ENCODE data around the gene AOPEP.
A peak's percentile ranks its signal among the peaks of the same experiment; 100 is the strongest.

AOPEP gene

DNA sequence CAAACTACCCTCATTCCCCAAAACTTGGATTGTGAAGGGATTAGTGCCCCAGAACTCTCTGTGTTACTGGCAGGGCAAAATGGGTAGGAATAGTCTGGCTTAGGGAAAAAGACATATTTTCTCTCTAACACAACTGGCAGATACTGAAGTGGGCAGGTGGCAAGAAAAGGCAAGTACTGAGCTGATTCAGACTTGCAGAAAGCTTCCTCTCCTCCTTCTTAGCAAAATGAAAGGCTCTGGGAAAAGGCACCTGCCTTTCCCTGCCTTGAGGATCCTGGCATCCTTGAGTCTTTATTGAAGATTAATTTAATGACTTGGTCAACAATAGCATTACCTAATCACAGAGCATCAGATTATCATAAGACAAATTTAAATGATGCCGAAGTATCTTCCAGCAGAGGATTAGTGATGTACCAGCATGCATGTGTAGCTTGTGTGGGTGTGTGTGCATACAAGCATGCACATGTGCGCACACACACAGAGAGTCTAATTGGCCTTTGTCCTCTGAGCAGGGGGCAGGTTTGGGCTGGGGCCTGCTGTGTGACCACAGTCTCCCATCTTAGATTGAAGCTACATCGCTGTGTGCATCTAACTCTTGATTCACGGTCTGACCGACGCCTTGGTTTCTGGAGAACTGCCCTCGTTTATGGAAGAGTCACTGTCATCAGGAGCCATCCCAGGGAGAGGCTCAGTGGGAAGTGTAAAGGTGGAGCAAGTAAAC is 294.8 kb downstream of the AOPEP start:
- FAIRE-seq, result no peak
- peak; percentile 45 for DNase-seq (ENCODE audit: insufficient read length, low spot score)
- TF ChIP-seq, protein P1, sequence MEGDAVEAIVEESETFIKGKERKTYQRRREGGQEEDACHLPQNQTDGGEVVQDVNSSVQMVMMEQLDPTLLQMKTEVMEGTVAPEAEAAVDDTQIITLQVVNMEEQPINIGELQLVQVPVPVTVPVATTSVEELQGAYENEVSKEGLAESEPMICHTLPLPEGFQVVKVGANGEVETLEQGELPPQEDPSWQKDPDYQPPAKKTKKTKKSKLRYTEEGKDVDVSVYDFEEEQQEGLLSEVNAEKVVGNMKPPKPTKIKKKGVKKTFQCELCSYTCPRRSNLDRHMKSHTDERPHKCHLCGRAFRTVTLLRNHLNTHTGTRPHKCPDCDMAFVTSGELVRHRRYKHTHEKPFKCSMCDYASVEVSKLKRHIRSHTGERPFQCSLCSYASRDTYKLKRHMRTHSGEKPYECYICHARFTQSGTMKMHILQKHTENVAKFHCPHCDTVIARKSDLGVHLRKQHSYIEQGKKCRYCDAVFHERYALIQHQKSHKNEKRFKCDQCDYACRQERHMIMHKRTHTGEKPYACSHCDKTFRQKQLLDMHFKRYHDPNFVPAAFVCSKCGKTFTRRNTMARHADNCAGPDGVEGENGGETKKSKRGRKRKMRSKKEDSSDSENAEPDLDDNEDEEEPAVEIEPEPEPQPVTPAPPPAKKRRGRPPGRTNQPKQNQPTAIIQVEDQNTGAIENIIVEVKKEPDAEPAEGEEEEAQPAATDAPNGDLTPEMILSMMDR (IDR thresholded peaks at IDR 0.05; ENCODE audit: insufficient read depth, missing control alignments), result no peak

- no peak for DNase-seq (ENCODE audit: insufficient read length, low spot score)
- TF ChIP-seq, protein P1 (IDR thresholded peaks at IDR 0.05; ENCODE audit: insufficient read depth, missing control alignments), result no peak
- no peak for FAIRE-seq
These were observed 296.2 kb downstream of the AOPEP start for GRCh38 chr9:95022657-95023056.

DNA sequence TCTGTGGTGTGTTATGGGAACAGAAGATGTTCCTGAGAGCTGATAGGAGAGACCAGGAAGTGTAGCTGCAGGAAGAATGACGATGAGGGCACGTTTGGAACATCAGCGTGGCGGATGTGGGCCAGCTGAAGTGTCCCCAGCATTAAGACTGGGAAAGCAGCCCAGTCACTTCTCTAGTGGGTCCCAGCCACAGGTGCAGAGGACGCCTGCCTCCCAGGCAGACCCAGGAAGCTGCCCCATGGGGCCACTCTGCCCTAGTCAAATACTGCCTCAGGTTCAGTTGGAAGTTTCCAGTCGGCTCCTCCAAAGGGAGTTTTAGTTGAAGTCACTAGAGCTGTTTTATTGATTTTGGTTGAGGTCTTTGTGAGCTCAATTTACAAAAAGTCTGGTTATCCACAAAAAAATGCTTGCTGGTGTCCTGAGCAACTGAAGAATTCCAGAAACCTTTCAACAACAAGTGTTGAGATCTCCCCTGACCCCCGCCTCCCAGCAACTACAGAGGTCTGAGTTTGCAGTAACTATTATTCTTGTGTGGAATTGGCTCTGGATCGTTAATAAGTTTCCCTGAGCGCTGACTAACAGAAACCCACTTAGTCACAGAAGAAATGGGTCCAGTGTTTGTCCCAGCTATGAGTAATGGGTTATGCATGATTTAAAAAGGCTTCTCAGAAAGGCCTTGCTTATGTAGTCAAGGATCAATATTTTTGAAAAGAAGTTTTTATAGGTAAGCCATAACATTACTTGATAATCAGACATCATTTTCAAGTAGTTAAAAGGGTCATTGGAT is 296.9 kb downstream of the AOPEP start:
- DNase-seq (ENCODE audit: insufficient read length, low spot score) (no peak), FAIRE-seq (no peak)
- TF ChIP-seq, protein P1 (IDR thresholded peaks at IDR 0.05; ENCODE audit: insufficient read depth, missing control alignments), result no peak

DNA sequence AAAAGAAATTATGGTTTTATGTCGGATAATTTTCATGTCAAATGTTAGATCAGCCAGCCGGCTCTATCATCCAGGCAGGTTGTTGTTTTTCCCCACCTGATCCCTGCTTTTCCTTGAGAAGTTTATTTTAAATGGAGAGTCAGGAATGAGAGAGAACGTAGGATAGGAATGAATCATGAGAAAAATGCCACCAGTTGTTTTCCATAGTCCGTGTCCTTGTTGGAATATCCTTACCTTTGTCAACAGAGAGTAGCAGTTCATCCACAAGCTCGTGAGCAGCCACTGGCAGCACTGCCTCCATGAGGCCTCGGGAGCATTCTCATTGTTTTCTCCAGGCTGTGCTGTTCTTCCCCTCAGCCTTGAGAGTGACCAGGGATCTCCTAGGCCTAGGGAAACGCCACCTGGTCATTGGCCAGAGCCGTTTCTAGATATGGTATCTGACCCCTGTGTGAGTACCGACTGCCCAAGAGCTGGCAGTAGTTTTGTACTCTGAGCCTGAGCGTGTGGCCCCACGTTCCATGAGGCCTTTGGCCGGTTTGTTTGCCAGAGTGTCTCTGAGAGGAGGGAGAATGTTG is 297.7 kb downstream of the AOPEP start:
- DNase-seq (ENCODE audit: insufficient read length, low spot score) (no peak), FAIRE-seq (no peak)
- TF ChIP-seq, protein P1 (IDR thresholded peaks at IDR 0.05; ENCODE audit: insufficient read depth, missing control alignments), result no peak

DNA sequence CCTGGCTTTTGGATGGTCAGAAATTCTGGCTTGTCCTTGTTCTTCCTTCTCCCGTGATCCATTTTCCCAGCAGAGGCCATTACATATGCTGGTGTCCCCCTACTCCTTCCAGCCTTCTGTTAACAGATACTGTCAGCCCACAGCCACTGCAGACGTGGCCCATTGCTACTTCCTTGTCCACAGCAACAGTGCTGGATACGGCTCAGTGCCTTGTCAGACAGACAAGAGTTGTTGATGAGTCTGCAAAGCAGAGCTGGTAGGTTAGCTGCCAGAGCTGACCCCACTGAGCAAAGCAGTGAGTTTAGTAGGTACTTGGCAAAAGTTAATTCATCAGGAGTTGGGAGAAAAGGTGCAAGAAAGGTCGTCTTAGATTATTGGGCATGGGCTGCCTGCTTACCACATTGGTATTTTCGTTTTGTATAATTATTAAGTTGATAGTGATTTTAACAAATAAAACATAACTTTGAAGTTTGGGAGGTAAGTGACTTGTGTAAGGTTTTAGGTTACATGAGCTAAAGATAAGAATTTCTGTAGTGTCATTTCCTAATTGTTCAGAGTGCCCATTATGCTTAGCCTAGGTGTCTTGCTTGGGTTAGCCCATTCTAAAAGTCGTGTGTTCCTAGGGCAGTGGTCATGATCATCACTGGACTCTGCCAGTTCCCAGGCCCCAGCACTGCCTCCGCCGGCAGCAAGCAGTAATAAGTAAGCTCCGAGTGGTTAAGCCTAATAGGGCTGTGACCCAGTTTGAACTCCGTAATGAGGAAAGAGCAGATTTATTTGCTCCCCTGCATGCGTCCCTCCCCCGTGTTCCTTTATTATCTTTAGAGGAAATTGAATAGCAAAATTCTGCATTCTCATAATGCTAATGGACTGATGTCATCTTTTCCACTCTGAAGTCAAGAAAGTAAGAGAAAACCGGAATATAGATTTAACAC is 299.0 kb downstream of the AOPEP start:
- TF ChIP-seq, protein P1 (IDR thresholded peaks at IDR 0.05; ENCODE audit: insufficient read depth, missing control alignments), result peak; percentile 14
- peak; percentile 32 for DNase-seq (ENCODE audit: insufficient read length, low spot score)
- FAIRE-seq, result no peak

DNA sequence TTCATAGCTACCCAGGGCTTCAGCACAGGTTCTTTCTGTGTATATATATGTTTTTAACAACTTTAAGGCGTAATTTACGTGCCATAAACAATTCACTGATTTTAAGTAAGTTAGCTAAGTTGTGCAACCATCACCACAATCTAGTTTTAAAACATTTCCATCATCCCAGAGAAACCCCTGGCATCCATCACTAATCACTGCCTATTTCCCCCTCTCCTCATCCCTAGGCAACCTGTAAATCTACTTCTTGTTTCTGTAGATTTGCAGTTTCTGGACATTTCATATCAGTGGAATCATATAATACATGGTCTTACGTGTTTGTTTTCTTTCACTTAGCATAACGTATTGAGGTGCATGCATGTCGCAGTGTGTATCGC is 299.6 kb downstream of the AOPEP start:
- no peak for FAIRE-seq
- TF ChIP-seq, protein P1 (IDR thresholded peaks at IDR 0.05; ENCODE audit: insufficient read depth, missing control alignments), result no peak

More for the DNA sequence above, 299.6 kb downstream of the AOPEP start:
- no peak for DNase-seq (ENCODE audit: insufficient read length, low spot score)

Data from D721Med (cell line).